ENCODE measurements around the gene RPE. TPM values are rescaled to one million over a fixed set of nuclear protein-coding genes. Genes with fewer than 3 reads are reported as not detected.

The RPE gene
- total RNA-seq, 1 experiment from 2014 or later: 67.8 TPM

- H2BK12ac ChIP-seq (ENCODE audit: insufficient read length, low read depth, low read length): no peak overlapping the region
- no peak overlapping the region for H2BK15ac ChIP-seq (ENCODE audit: low read depth, low read length)
- H4K8ac ChIP-seq (replicated peaks; ENCODE audit: insufficient read length, low read depth, low read length): no peak overlapping the region
- no peak overlapping the region for H3K27ac ChIP-seq (ENCODE audit: insufficient read length, low read depth, low read length)
- H3T11ph ChIP-seq (ENCODE audit: low read length): no peak overlapping the region
- H2BK5ac ChIP-seq (ENCODE audit: insufficient read length, low read length): no peak overlapping the region
- H3K9me3 Mint-ChIP-seq: no peaks in the 10 kb centered on the region
- no peak overlapping the region for H2AFZ ChIP-seq (ENCODE audit: low read length)
- H4K91ac ChIP-seq (ENCODE audit: insufficient read length, low read depth, low read length): no peak overlapping the region
- no peak overlapping the region for H3K4me2 ChIP-seq (ENCODE audit: insufficient read depth, insufficient read length, low read length)
- no peak overlapping the region for H3K9ac ChIP-seq (ENCODE audit: extremely low read depth, insufficient read length, low read length)
- H3K4me3 Mint-ChIP-seq: no peak overlapping the region
- no peaks in the 10 kb centered on the region; the same call in 1 of the 2 replicates for H3K27me3 ChIP-seq (ENCODE audit: insufficient read depth, low read length)
- H3K4me1 ChIP-seq (ENCODE audit: insufficient read depth, low read length): no peaks in the 10 kb centered on the region
- no peak overlapping the region for H3K56ac ChIP-seq (ENCODE audit: insufficient read length, low read depth, low read length)
- no peak overlapping the region for H3K27ac Mint-ChIP-seq
- DNase-seq: no peak
- H4K5ac ChIP-seq (ENCODE audit: insufficient read length, low read depth, low read length): no peak overlapping the region
- H3K23ac ChIP-seq (ENCODE audit: insufficient read length, low read depth, low read length): no peak overlapping the region
- no peaks in the 10 kb centered on the region for H3K79me1 ChIP-seq (ENCODE audit: insufficient read depth, low read depth, low read length, poor library complexity, severe bottlenecking)
- no peak overlapping the region for H2BK20ac ChIP-seq (ENCODE audit: low read depth, low read length, poor library complexity, severe bottlenecking)
- H3K23me2 ChIP-seq (ENCODE audit: insufficient read length, low read depth, low read length, poor library complexity, severe bottlenecking): no peaks in the 10 kb centered on the region
- H3K9me3 ChIP-seq (ENCODE audit: control insufficient read depth, low read depth, low read length): no peaks in the 10 kb centered on the region
- H2AK5ac ChIP-seq (ENCODE audit: insufficient read length, low read length): no peak overlapping the region
- no peaks in the 10 kb centered on the region for H3K36me3 Mint-ChIP-seq (ENCODE audit: insufficient read depth in 1 of 3, low read depth in 3 of 3)
- H2BK120ac ChIP-seq (ENCODE audit: low read depth, low read length, poor library complexity, severe bottlenecking): no peak overlapping the region
- TF ChIP-seq CTCF (conservative IDR thresholded peaks at IDR 0.05): no peak
- H3K4me1 Mint-ChIP-seq: no peaks in the 10 kb centered on the region
- H4K20me1 ChIP-seq (ENCODE audit: control insufficient read depth, insufficient read depth, insufficient read length): no peaks in the 10 kb centered on the region
- no peak overlapping the region for H3K18ac ChIP-seq (ENCODE audit: insufficient read length, low read depth, low read length)
- no peaks in the 10 kb centered on the region for H3K79me2 ChIP-seq (ENCODE audit: insufficient read depth, low read length)
- H3K4ac ChIP-seq (ENCODE audit: low read depth, low read length): no peak overlapping the region
- WGBS (ENCODE audit: extremely low coverage, insufficient read length, low lambda C conversion rate): no CpG with 5 or more reads among the region's 2 CpGs
- no peak overlapping the region for H3K14ac ChIP-seq (ENCODE audit: insufficient read depth, low read length)
- H3K27me3 Mint-ChIP-seq (ENCODE audit: low read depth): peaks cover 13% of the 10 kb centered on the region
These were observed 32.2 kb upstream of the RPE start for GRCh38 chr2:209970271-209970670.

All from H9 (cell line).